TTC549 (cell line): ENCODE measurements around the gene FFAR3.

Source experiments
- FAIRE-seq: peaks from 2 replicates; lab custom pipeline; 2012; peaks lifted over from hg19 to GRCh38; lab: Jason Lieb, UNC

The FFAR3 gene

DNA sequence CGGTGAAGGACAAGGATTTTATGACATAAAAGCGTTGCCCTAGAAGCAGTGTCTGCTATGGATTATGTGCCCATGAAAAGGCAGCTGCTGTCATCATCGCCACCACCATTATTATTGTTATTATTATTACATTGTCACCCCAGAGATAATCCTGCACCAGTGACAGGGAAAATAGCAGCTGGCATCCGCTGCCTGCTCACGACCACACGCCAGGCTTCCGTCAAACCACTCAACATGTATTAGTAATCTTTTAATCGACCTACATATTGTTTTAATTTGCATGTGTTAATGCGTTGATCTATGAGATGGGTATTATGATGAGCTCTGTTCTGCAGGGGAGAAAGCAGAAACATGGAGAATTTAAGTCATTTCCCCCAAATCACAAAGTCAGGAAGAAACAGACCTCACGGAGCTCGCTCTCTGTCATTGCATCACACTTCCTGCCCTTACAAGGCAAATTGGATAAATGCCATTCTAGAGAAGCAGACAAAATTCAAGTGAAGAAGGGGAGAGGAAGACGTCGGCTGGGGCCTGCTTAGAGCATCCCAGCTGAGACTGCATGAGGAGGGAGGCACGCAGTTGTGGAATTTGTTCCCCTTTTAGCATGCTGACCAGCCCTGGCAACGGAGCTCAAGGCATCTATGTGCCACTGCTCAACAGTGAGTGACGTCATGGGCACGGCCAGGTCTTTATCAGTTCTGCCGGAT lies at the start of gene FFAR3:
TSS of gene FFAR3 (plus strand) at position 594 of the 707 bp plus-strand sequence. CDS start 431 bp downstream, outside the sequence.
- no peak for FAIRE-seq

- FAIRE-seq = no peak
These were observed 49.4 kb upstream of the FFAR3 start for GRCh38 chr19:35308910-35309309.

DNA sequence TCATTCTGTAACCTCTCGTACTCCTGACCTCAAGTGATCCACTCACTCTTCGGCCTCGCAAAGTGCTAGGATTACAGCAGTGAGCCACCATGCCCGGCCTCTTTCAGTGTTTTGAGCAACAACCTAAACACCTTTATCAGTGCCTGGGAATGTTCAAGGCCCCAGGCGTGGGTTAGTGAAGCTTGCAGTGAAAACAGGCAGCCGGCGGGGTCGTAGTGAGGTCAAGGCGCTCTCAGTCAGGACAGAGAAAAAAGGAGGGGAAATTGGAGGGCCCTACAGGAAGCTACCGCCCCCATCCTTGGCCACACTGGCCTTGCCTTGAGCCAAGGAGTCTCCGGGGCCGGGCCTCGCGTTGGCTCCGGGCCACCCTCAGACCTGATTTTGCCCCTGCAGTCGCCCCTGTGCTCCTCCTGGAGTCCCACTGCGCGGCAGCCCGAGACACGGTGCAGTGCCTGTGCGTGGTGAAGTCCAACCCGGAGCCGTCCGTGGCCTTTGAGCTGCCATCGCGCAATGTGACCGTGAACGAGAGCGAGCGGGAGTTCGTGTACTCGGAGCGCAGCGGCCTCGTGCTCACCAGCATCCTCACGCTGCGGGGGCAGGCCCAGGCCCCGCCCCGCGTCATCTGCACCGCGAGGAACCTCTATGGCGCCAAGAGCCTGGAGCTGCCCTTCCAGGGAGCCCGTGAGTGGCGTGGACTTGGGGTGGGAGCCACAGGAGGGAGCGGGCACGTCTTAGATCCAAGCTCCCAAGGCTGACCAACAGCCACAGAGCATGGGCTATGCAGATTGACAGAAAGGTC lies 48.6 kb upstream of the FFAR3 start:
- FAIRE-seq = no peak

- FAIRE-seq = no peak
These were observed 47.9 kb upstream of the FFAR3 start for GRCh38 chr19:35310331-35310730.

- FAIRE-seq = no peak
These were observed 47.3 kb upstream of the FFAR3 start for GRCh38 chr19:35310811-35311465.

- no peak for FAIRE-seq
These were observed 46.2 kb upstream of the FFAR3 start for GRCh38 chr19:35311901-35312665.

- FAIRE-seq = no peak
These were observed 44.7 kb upstream of the FFAR3 start for GRCh38 chr19:35313587-35313986.

- no peak for FAIRE-seq
These were observed 44.2 kb upstream of the FFAR3 start for GRCh38 chr19:35314031-35314430.

GRCh38 chr19:35314858-35315470 lies 43.3 kb upstream of the FFAR3 start:
- no peak for FAIRE-seq

GRCh38 chr19:35315883-35316282 lies 42.4 kb upstream of the FFAR3 start:
- FAIRE-seq = no peak

DNA sequence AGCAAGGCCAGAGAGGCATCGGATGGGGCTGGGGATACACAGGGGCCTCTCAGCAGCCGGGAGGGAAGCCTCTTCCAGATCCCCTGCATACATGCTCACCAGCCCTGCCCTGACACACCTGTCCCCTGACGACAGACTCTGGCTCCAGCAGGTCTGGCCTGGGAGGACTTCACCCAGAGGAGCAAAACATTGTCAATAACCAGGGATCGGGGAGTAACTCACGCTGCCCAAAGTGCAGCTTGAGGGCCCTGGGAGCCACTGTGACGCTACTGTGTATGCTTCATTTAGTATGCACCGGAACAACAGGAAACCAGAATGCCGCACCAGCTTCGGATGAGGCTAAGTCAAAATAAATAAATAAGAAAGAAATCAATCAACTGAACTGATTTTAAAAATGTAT lies 41.7 kb upstream of the FFAR3 start:
- FAIRE-seq = no peak

GRCh38 chr19:35317464-35318043 lies 40.7 kb upstream of the FFAR3 start:
- FAIRE-seq = no peak

DNA sequence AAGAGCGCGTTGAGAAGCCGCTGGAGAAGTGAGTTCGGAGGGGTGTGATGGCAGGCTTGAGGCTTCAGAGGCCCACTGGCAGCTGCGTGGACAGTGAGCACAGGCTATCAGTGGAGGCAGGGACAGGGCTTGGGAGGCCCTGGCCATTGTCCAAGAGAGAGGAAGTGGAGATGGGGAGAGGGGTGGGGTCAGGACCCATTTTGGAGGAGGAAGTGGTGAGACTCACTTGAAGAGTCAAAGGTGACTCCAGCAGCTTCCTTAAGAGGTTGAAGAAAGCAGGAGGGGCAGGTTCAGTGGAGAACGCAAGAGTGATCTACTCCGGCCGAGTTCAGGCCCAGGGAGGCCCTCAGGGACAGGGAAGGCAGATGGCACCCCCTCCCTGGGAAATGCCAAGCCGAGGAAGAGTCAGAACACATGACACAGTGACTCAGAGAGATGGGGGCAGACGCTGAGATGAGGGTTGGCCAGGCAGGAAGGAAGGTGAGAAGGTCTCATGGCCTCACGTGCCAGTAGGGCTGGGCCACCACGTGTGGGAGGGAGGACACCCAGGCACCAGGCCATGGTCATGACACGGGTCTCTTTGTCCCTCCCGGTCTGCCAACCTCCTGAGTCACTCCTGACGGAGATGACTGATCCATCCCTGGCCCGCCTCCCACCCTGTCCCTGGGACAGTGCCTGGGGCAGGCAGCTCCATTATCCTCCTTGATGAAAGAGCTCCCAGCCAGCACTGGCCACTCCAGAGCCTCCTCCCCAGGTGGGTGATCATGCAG lies 39.4 kb upstream of the FFAR3 start:
- no peak for FAIRE-seq

DNA sequence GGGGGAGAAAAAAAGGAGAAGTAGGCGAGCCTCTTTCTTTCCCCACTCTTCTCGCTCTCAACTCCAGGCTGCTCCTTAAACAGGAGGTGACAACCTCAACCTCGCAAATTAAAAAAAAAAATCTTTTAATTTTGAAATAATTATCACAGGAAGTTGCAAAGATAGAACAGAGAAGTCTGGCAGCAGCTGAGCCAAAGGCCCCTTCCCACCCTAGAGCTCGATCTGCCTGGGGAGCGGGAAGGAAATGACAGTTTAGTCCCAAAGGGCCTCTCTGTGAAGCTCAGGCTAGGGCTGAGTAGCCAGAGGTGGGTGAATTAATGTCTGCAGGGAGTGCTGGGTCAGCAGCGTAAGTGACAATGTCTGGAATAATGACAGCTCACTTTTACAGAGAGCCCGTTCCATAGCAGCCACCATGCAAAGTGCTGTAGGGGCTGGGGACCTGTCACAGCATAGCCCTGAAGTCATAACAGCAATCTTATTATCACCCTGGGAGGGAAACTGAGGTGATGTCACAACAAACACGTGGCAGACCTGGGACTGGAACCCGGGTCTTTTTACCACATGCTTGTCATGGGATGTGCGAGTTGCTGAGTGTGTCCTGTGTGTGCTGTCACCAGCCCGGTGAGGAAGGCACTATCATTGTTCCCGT lies 38.1 kb upstream of the FFAR3 start:
- FAIRE-seq = no peak

DNA sequence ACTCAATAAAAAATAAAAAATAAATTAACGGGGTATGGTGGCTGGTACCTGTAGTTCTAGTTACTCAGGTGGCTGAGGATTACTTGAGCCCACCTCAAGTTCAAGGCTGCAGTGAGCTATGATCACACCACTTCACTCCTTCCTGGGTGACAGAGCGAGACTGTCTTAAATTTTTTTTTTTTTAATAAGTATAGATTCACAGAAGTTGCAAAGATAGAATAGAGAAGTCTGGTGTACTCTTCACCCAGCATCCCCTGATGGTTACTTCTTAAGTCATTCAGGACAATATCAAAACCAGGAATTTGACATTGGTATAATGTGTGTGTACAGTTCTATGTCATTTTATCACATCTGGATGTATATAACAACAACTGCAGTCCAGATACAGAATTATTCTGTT lies 37.0 kb upstream of the FFAR3 start:
- FAIRE-seq = no peak

- no peak for FAIRE-seq
These were observed 36.2 kb upstream of the FFAR3 start for GRCh38 chr19:35322014-35322413.

DNA sequence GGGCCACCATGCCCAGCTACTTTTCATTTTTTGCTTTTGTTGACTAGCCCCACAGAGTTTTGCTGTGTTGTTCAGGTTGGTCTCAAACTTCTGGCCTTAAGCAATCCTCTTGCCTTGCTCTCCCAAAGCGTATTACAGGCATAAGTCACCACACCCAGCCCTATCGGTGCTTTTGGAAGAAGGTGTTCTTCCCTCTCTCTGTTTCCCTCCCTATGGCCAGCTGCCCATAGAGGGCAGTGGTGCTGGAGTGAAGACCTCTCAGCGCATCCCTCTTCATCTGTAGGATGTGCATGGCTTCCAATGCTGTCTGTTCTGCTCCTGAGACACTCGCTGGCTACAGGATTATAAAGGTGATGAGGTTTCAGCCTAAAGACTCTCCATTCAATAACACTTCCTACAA lies 30.6 kb upstream of the FFAR3 start:
- FAIRE-seq = no peak

DNA sequence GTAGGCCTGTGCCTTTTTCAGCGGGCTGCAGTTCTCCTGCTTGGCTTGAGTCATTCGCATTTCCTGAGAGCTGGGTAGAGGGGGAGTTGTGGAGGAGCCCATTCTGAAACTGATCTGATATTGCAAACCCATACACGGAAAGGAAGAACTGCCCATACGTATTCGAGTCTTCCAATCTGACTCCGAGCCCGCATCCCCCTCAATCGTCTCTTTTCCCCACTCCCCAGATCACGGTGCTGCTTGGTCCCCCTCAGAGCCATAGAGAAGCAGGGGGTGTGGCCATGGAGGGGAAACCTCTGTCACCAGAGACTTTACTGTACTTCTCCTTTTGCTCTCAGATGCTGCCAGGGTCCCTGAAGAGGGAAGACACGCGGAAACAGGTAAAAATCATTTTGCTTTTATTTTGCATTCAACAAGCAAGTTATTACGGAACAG lies 29.4 kb upstream of the FFAR3 start, which contains the start of gene CD22:
TSS of gene CD22 (plus strand) at position 337 of the 435 bp plus-strand sequence. CDS start 2,854 bp downstream, outside the sequence.
- no peak for FAIRE-seq

GRCh38 chr19:35329323-35329722 lies 28.9 kb upstream of the FFAR3 start:
- no peak for FAIRE-seq

GRCh38 chr19:35330475-35330874 lies 27.8 kb upstream of the FFAR3 start:
- no peak for FAIRE-seq
